Lower leg skin (tissue), 4 donors: ENCODE results near the gene ZBTB20. TPM values are rescaled to one million over a fixed set of nuclear protein-coding genes. Genes with fewer than 3 reads are reported as not detected.

Experiments
- DNase-seq, 2 donors: peaks; one replicate each; pipeline ENCODE4 v3.0.0-alpha.2; 2019; ENCODE audit warnings: low spot score in 2 of 2
- H3K4me3 ChIP-seq: fragments of 200-600 bp; sonication (generic); 2 replicates; pipeline ENCODE4 v1.5.1; 2017; ENCODE audit warnings: mild to moderate bottlenecking, low read depth; ENCODE audit not compliant: poor library complexity, severe bottlenecking
- CTCF ChIP-seq, 3 donors: fragments of 450-650 bp; IDR thresholded peaks; one replicate each; pipeline ENCODE4 v1.5.1; 2016; ENCODE audit warnings: antibody characterized with exemption in 3 of 3, mild to moderate bottlenecking in 3 of 3, moderate library complexity in 2 of 3
- POLR2A ChIP-seq, 2 donors: fragments of 450-650 bp; IDR thresholded peaks; one replicate each; pipeline ENCODE4 v1.6.1; 2016 to 2017; ENCODE audit warnings: antibody characterized with exemption in 2 of 2, mild to moderate bottlenecking in 1 of 2, moderate library complexity in 1 of 2
- WGBS, 2 donors: methylation state at CpG; one replicate each; pipeline ENCODE4 v1.1.5; 2018; 5-methylcytosine and 5-hydroxymethylcytosine counted together
- intact Hi-C: fragments of 100-400 bp; cut with DNase I; formaldehyde crosslinking; loops from one replicate; pipeline ENCODE4 v1.15.0; 2023; ENCODE audit warnings: low total_unique reads
- total RNA-seq, 4 donors: library from RNA; depleted of rRNA; stranded (reverse); fragments of >200 nt; gene quantifications; one replicate each; pipeline ENCODE4 v1.1.0, GENCODE V29; 2016

The ZBTB20 gene
- total RNA-seq, 4 donors from 2014 or later: 22.5 to 41.9 (median 33.1) TPM

GRCh38 chr3:114864970-114865369, 282.1 kb downstream of the ZBTB20 start:
- TF ChIP-seq POLR2A (IDR thresholded peaks at IDR 0.05): no peak
- no peak for TF ChIP-seq CTCF (IDR thresholded peaks at IDR 0.05)
- 81 to 95% methylated on average over 2 of the region's 2 CpGs for WGBS, 2 donors
- no peak for DNase-seq
- intact Hi-C loops: no loop called here
- H3K4me3 ChIP-seq: no peak overlapping the region

GRCh38 chr3:114863848-114864247, 283.2 kb downstream of the ZBTB20 start:
- intact Hi-C loops: no loop called here
- no peak for DNase-seq
- whole genome bisulfite sequencing, 2 donors: 31 to 33% methylated on average over 1 of the region's 1 CpG
- TF ChIP-seq CTCF (IDR thresholded peaks at IDR 0.05): no peak
- no peak for TF ChIP-seq POLR2A (IDR thresholded peaks at IDR 0.05)
- H3K4me3 ChIP-seq: no peak overlapping the region

- 71 to 83% methylated on average over 2 of the region's 2 CpGs for WGBS, 2 donors
- H3K4me3 ChIP-seq: no peak overlapping the region
- no peak for DNase-seq
- intact Hi-C loops: no loop called here
- TF ChIP-seq CTCF (IDR thresholded peaks at IDR 0.05): no peak
- TF ChIP-seq POLR2A (IDR thresholded peaks at IDR 0.05): no peak
Measured at GRCh38 chr3:114861666-114862065, 285.4 kb downstream of the ZBTB20 start.

GRCh38 chr3:114860531-114860930, 286.6 kb downstream of the ZBTB20 start:
- TF ChIP-seq POLR2A (IDR thresholded peaks at IDR 0.05): no peak
- no peak for TF ChIP-seq CTCF (IDR thresholded peaks at IDR 0.05)
- no peak for DNase-seq
- no peak overlapping the region for H3K4me3 ChIP-seq
- intact Hi-C loops: no loop called here
- 93 to 97% methylated on average over 2 of the region's 2 CpGs for WGBS, 2 donors

- no peak for DNase-seq
- no peak overlapping the region for H3K4me3 ChIP-seq
- intact Hi-C loops: no loop called here
- TF ChIP-seq POLR2A (IDR thresholded peaks at IDR 0.05) (no peak), CTCF (IDR thresholded peaks at IDR 0.05) (no peak)
- 84 to 88% methylated on average over 4 of the region's 4 CpGs for WGBS, 2 donors
Measured at GRCh38 chr3:114858329-114858728, 288.8 kb downstream of the ZBTB20 start.

- 65% methylated on average over 6 of the region's 6 CpGs for WGBS, 2 donors
- intact Hi-C loops: no loop called here
- no peak for DNase-seq
- no peak overlapping the region for H3K4me3 ChIP-seq
- TF ChIP-seq POLR2A (IDR thresholded peaks at IDR 0.05) (no peak), CTCF (IDR thresholded peaks at IDR 0.05) (no peak)
Measured at GRCh38 chr3:114857299-114857701, 289.8 kb downstream of the ZBTB20 start.
